RWPE1 (cell line): ENCODE data around the gene KIFC1.

ENCODE experiments used
- CTCF ChIA-PET: fragments of 350-600 bp; sonication (Branson Sonifier 250); formaldehyde crosslinking; extraction: SDS; loops from one replicate; lab custom pipeline; 2021; lab: Yijun Ruan, JAX
- POLR2A ChIA-PET: fragments of 400-600 bp; formaldehyde crosslinking; extraction: SDS; loops from one replicate; lab custom pipeline; 2020; ENCODE audit warnings: antibody characterized with exemption; ENCODE audit not compliant: low non-redundant PET; lab: Yijun Ruan, JAX
- DNase-seq: peaks from one replicate; pipeline ENCODE4 v3.0.0; 2012; ENCODE audit warnings: low spot score
- H3K27ac ChIP-seq: fragments of 450-650 bp; 2 replicates; pipeline ENCODE4 v1.5.1; 2017
- TF ChIP-seq, protein P1 (sequence below): fragments of 450-650 bp; conservative IDR thresholded peaks from 2 replicates; pipeline ENCODE4 v1.5.1; 2017; ENCODE audit warnings: low read depth, mild to moderate bottlenecking

The KIFC1 gene

GRCh38 chr6:33423777-33424176 is 32.2 kb downstream of the KIFC1 start:
- POLR2A ChIA-PET, result interaction anchor here (0.6 kb wide), 1 partner anchor 162 kb away, joined by 3 read pairs; no protein-coding TSS in a partner anchor

DNA sequence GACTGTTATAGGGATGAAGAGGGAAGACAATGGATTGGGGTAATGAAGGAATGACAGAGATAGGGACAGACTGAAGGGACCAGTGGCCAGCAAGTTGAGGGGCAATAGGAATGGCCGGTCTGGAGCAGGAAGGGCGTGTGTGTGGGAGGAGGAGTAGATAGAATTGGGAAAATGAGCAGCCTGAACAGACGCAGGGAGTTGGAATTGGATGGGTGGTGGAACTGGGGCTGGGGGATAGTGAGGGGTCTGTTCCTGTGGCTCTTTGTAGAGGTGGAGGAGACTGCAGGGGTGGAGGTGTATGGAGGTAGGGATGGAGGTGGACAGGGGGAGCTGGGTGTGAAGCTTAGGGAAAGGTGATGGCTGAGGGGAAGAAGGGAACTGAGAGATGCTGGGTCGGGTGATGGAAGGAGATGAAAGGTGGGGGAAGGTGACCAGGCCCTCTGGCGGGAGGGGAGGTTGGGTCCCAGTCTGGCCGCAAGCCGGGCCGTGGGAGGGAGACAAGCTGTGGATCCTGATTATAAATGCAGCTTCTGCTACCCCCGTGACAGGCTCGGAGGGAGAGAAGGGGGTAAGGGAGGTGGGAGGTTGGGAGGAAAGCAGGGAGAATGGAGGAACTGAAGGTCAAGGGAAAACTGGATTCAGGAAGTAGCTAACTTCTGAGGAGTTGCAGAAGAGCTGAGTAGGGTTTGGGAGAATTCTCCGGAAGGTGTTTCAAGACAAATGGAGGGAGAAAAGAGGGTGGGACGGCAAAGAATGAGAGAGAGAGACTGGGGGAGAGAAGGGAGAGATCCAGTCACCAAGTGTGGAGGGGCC is 33.4 kb downstream of the KIFC1 start:
- ChIA-PET CTCF (interaction anchor here (0.7 to 1.5 kb wide), 8 partner anchors 9 to 268 kb away, joined by 3 to 5 read pairs (median 4); partner anchors contain the start of gene BAK1), POLR2A (interaction anchor here (0.6 kb wide), 1 partner anchor 267 kb away, joined by 3 read pairs; no protein-coding TSS in a partner anchor)
- H3K27ac ChIP-seq, result peak overlapping the region; percentile 99
- no peak for DNase-seq
- TF ChIP-seq, protein P1, sequence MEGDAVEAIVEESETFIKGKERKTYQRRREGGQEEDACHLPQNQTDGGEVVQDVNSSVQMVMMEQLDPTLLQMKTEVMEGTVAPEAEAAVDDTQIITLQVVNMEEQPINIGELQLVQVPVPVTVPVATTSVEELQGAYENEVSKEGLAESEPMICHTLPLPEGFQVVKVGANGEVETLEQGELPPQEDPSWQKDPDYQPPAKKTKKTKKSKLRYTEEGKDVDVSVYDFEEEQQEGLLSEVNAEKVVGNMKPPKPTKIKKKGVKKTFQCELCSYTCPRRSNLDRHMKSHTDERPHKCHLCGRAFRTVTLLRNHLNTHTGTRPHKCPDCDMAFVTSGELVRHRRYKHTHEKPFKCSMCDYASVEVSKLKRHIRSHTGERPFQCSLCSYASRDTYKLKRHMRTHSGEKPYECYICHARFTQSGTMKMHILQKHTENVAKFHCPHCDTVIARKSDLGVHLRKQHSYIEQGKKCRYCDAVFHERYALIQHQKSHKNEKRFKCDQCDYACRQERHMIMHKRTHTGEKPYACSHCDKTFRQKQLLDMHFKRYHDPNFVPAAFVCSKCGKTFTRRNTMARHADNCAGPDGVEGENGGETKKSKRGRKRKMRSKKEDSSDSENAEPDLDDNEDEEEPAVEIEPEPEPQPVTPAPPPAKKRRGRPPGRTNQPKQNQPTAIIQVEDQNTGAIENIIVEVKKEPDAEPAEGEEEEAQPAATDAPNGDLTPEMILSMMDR, result no peak

More at GRCh38 chr6:33423777-33424176, 32.2 kb downstream of the KIFC1 start:
- CTCF ChIA-PET, result interaction anchor here (0.6 kb wide), 1 partner anchor 183 kb away, joined by 3 read pairs; no protein-coding TSS in a partner anchor
- TF ChIP-seq, protein P1, result no peak
- peak overlapping the region; percentile 99 for H3K27ac ChIP-seq
- DNase-seq, result no peak

- ChIA-PET CTCF (interaction anchor here (0.6 to 1.5 kb wide), 14 partner anchors 8 to 267 kb away, joined by 3 to 5 read pairs (median 4); partner anchors contain the start of genes BAK1 and CUTA), POLR2A (no interaction called here)
These were observed 34.3 kb downstream of the KIFC1 start for GRCh38 chr6:33425668-33426577.

DNA sequence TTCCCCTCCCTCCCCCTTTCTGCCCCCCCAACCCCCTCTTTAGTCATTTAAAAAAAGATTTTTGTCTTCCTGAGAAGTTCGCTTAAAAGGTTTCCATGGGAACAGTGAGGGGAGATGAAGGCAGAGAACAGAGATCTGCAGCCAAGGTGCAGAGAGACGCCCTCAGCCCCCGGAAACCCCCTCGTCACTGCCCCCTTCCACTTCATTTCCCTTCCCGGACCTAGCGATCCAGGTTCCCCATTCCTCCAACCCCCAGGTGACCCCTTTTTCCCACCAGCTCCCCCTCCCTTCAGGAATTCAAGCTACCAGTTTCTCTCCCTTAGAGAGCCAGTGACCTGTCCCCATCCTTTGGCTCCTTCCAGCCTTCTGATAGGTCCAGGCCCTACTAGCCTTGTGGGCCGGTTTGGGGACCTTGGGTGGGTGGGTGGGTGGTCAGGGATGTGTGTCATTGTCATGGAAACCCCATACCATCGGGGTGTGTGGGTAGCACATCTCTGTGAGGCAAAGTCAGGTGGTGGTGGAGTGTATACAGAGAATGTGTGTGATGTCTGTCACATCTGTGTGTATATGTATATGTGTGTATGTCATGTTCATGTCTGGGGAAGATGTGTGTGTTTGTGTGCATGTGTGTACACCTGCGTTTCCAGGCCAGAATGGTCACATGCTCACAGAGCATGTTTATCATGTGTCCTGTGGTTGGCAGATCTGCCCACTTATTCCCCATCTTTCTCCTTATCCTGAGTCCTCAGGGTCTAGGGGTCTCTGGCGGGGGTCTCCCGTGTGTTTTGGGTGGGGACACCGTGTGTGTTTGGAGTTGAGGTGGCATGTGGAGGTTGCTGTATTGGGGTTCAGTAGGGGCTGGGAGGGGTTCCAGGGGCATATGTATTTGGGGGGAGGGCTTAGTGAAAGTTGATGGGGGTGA is 35.2 kb downstream of the KIFC1 start:
- TF ChIP-seq, protein P1, result no peak
- no peak for DNase-seq
- ChIA-PET CTCF (interaction anchor here (0.6 to 1.5 kb wide), 10 partner anchors 9 to 199 kb away, joined by 3 to 8 read pairs (median 4); partner anchors contain the start of genes BAK1 and CUTA), POLR2A (no interaction called here)
- peak overlapping the region; percentile 99 for H3K27ac ChIP-seq

More at GRCh38 chr6:33425668-33426577, 34.3 kb downstream of the KIFC1 start:
- TF ChIP-seq, protein P1, result peak; percentile 70
- peak overlapping the region; percentile 99 for H3K27ac ChIP-seq
- peak; percentile 95 for DNase-seq

GRCh38 chr6:33427585-33428223 is 36.1 kb downstream of the KIFC1 start:
- peak; percentile 38 for DNase-seq
- H3K27ac ChIP-seq, result peak overlapping the region; percentile 99
- ChIA-PET POLR2A (no interaction called here), CTCF (no interaction called here)
- TF ChIP-seq, protein P1, result no peak
